ENCODE measurements around the gene SDK1. TPM values are rescaled to one million over a fixed set of nuclear protein-coding genes. Genes with fewer than 3 reads are reported as not detected.
"Not testable (repeated sequence)": the region's sequence is repeated elsewhere in the genome, so short reads cannot be mapped to it uniquely, and the experiment has no call there.

SDK1 gene
- total RNA-seq, 1 donor from 2014 or later: 16.7 TPM

GRCh38 chr7:4214291-4215155 lies 913.5 kb downstream of the SDK1 start:
- H3K36me3 ChIP-seq: no peaks in the 10 kb centered on the region
- no peaks in the 10 kb centered on the region for H3K9me3 ChIP-seq
- no peak overlapping the region for H3K4me3 ChIP-seq
- TF ChIP-seq POLR2AphosphoS5 (IDR thresholded peaks at IDR 0.05; ENCODE audit: insufficient read depth in 1 of 2, low read depth in 1 of 2): no peak
- TF ChIP-seq CTCF (IDR thresholded peaks at IDR 0.05): no peak
- no peak for TF ChIP-seq POLR2A (IDR thresholded peaks at IDR 0.05)
- H3K4me1 ChIP-seq: peaks cover 11% of the 10 kb centered on the region
- DNase-seq (ENCODE audit: extremely low spot score in 2 of 2): no peak
- H3K27ac ChIP-seq: no peak overlapping the region
- no peaks in the 10 kb centered on the region for H3K27me3 ChIP-seq
- intact Hi-C loops (cut with DNase I): no loop called here

GRCh38 chr7:4215176-4215720 lies 914.2 kb downstream of the SDK1 start:
- intact Hi-C loops (cut with DNase I): no loop called here
- Histone ChIP-seq H3K36me3 (no peaks in the 10 kb centered on the region), H3K4me1 (peaks cover 11% of the 10 kb centered on the region), H3K27ac (no peak overlapping the region), H3K9me3 (no peaks in the 10 kb centered on the region), H3K27me3 (no peaks in the 10 kb centered on the region), H3K4me3 (no peak overlapping the region)
- no peak for DNase-seq (ENCODE audit: extremely low spot score in 2 of 2)
- TF ChIP-seq POLR2A (IDR thresholded peaks at IDR 0.05): no peak
- TF ChIP-seq CTCF (IDR thresholded peaks at IDR 0.05): no peak
- TF ChIP-seq POLR2AphosphoS5 (IDR thresholded peaks at IDR 0.05; ENCODE audit: insufficient read depth in 1 of 2, low read depth in 1 of 2): no peak

- TF ChIP-seq POLR2AphosphoS5 (IDR thresholded peaks at IDR 0.05; ENCODE audit: insufficient read depth in 1 of 2, low read depth in 1 of 2) (no peak), CTCF (IDR thresholded peaks at IDR 0.05) (no peak), POLR2A (IDR thresholded peaks at IDR 0.05) (no peak)
- Histone ChIP-seq H3K4me3 (no peak overlapping the region), H3K27me3 (no peaks in the 10 kb centered on the region), H3K27ac (no peak overlapping the region), H3K4me1 (peaks cover 11% of the 10 kb centered on the region), H3K9me3 (no peaks in the 10 kb centered on the region), H3K36me3 (no peaks in the 10 kb centered on the region)
- intact Hi-C loops (cut with DNase I): no loop called here
- no peak for DNase-seq (ENCODE audit: extremely low spot score in 2 of 2)
Measured at GRCh38 chr7:4216016-4216415, 915.0 kb downstream of the SDK1 start.

- H3K27me3 ChIP-seq; H3K36me3 ChIP-seq; DNase-seq (ENCODE audit: extremely low spot score in 2 of 2); H3K4me3 ChIP-seq; H3K9me3 ChIP-seq; intact Hi-C loops (cut with DNase I); H3K27ac ChIP-seq: not testable (repeated sequence)
- H3K4me1 ChIP-seq: peaks cover 11% of the 10 kb centered on the region
Measured at GRCh38 chr7:4217126-4217660, 916.1 kb downstream of the SDK1 start.

GRCh38 chr7:4218481-4218880 lies 917.4 kb downstream of the SDK1 start:
- Histone ChIP-seq H3K4me1 (peaks cover 11% of the 10 kb centered on the region), H3K9me3 (no peaks in the 10 kb centered on the region), H3K27ac (no peak overlapping the region), H3K36me3 (no peaks in the 10 kb centered on the region), H3K27me3 (no peaks in the 10 kb centered on the region), H3K4me3 (no peak overlapping the region)
- TF ChIP-seq POLR2A (IDR thresholded peaks at IDR 0.05): no peak
- TF ChIP-seq POLR2AphosphoS5 (IDR thresholded peaks at IDR 0.05; ENCODE audit: insufficient read depth in 1 of 2, low read depth in 1 of 2): no peak
- no peak for TF ChIP-seq CTCF (IDR thresholded peaks at IDR 0.05)
- intact Hi-C loops (cut with DNase I): no loop called here
- DNase-seq (ENCODE audit: extremely low spot score in 2 of 2): no peak

Data from vagina (tissue), 2 donors.